NCI-H1105 (cell line): ENCODE data around the gene TNFRSF8.

Experiments used
- DNase-seq: peaks from one replicate; lab custom pipeline; 2025; lab: John Stamatoyannopoulos, UW

Gene TNFRSF8

GRCh38 chr1:12114340-12114683 is 51.2 kb downstream of the TNFRSF8 start:
- DNase-seq = no peak

GRCh38 chr1:12114916-12115315 is 51.8 kb downstream of the TNFRSF8 start:
- no peak for DNase-seq

DNA sequence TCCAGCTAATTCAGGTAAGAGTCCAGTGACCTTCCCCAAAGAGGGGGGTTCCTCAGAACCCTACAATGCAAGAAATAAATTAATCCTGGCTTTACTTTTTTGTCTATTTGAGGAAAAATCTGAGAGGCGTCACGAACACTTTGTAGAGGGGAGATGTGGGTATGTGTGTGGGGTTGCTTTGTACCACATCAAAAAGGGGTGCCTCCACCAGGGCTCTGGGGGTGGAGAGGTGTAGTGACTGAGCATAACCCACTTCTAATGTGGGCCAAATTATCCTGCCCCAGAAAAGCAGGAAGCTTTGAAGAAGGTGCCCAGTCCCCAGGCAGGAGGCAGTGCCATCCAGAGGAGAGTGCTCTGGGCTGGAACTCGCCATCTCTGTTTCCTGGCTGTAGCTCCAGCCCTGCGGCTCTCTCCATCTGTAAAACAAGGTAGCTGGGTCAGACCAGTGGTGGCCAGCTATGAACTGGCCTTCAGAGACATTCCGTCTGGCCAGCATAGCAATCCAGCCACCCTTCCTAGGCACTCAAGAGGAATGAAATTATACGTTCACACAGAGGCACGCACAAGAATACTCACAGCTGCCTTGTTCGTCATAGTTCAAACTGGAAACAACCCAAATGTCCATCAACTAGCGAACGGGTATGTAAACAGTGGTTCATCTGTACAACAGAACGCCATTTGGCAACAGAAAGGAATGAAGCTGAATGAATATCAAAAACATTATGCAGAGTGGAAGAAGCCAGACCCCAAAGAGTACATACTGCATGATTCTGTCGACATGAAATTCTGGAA is 58.3 kb downstream of the TNFRSF8 start:
- no peak for DNase-seq

GRCh38 chr1:12123172-12123571 is 60.1 kb downstream of the TNFRSF8 start:
- DNase-seq = no peak

DNA sequence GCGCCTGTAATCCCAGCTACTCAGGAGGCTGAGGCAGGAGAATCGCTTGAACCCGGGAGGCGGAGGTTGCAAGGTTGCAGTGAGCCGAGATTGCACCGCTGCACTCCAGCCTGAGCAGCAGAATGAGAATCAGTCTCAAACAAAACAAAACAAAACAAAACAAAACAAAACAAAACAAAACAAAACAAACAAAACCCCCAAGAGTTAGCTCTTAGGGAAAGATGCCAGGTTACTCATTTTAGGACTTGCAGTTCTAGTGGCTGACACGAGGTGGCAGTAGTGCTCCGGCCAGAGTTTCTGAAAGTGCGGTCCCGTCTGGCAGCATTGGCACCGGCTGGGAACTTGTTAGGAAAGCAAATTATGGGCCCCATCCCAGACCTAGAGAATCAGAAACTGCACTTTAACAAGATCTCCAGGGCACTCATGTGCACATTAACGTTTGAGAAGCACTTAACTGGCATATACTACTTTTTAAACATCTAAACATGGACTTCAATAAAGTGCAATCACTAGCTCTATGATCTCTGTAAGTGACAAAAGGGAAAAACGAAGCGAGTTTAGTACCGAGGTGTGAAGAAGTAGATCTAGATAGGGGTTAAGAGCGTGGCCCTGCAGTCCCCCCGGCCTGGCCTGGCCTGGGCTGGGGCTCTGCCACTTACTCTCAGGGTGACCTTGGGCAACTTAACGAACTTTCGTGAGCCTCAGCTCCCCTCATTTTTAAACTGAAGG is 61.8 kb downstream of the TNFRSF8 start:
- peak; percentile 63 for DNase-seq

DNA sequence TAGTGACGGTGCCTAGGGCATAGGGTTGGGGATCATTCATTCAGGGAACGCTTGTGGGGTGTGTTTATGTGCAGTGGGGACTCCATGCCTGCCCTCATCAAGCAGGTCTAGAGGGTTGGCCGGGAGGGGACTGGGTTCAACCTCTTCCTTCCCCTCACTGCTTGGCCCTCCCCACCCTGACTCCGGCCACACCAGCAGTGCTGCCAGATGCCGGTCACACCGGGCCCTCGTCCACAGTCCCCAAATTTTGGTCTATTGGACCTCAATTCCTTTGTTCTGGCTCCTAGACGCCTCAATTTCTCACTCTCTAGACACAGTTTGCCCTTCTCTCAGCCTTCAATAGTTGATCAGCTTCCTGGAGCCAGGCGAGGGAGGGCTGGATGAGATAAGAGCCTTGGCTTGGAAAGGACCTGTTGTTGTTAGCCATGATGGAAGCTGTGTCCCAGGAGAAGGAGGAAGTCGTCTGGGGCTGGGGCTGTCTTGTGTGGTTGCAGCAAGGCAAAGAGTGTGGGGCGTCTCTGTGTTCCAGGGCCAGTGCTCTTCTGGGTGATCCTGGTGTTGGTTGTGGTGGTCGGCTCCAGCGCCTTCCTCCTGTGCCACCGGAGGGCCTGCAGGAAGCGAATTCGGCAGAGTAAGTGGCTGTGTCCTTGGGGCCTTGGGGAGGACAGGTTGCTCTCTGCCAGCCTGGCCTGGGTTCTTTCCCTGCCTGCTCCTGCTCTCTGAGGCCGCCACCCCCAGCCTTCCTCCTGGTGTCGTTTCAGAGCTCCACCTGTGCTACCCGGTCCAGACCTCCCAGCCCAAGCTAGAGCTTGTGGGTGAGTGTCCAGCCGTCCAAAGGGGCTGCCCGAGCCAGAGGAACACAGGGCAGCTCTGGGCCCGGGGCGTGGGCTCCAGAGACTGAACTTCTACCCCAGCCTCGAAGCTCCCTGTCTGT is 62.6 kb downstream of the TNFRSF8 start:
- DNase-seq = no peak

GRCh38 chr1:12126781-12127180 is 63.7 kb downstream of the TNFRSF8 start:
- DNase-seq = no peak

DNA sequence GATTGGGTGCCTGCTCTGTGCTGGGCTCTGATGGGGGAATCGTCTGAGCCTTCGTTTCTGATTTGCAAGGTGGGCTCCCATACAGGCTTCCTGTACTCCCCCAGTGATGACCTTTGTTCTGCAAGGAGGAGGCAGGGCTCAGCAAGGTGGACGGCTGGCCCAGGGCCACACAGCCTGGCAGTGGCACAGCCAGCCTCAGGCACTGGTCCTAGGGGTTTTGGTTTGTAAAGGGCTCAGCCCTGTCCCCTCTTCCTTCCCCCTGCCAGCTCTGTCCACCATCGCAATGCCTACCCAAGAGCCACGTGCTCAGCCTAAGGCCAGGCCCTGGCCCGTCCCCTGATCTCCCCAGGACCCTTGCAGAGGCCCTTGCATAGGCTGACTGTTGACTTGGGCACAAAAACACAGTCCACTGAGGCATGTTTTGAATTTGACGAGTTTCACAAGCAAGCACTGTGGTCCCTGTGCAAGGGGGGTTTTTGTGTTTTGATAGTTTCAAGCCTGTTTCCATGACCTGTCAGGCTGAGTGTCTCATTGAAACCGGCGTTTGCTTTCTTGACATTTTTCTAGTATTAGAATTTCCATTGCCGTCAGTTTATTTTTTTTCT is 64.2 kb downstream of the TNFRSF8 start:
- no peak for DNase-seq

DNA sequence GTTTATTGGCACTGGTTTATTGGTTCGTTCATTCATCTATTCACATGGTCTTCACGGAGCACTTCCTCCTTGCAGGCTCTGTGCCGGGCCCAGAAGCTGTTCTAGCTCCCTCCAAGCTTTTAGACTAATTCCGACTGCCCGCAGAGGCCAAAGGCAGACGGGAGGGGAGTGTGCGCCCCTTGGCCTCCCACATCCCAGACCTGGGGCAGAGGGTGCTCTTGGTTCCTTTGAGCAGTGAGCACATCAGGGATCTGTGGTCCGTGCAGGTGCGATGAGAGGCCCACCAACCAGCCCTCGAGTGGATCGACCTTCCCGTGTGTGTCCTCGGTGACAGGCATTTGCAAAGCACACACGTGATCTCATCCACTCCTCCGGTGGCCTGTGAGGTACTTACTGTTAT is 65.0 kb downstream of the TNFRSF8 start:
- DNase-seq = no peak

DNA sequence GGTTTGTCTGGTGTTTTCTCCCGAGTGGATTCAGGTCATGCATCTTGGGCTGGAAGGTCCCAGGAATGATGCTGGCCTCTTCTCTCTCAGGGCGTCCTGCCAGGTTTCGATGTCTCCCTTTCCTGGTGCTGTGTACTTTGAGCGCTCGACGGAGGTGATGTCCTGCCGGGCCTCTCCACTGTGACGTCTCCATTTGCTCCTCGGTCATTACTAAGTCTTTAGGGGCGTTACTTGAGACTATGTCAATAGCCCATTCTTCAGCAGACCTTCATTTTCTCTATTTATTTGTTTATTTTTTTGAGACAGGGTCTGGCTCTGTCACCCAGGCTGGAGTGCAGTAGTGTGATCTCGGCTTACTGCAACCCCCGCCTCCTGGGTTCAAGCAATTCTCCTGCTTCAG is 66.5 kb downstream of the TNFRSF8 start:
- DNase-seq = no peak

GRCh38 chr1:12130466-12131130 is 67.5 kb downstream of the TNFRSF8 start:
- no peak for DNase-seq

- no peak for DNase-seq
Measured at GRCh38 chr1:12132078-12132477, 69.0 kb downstream of the TNFRSF8 start.

DNA sequence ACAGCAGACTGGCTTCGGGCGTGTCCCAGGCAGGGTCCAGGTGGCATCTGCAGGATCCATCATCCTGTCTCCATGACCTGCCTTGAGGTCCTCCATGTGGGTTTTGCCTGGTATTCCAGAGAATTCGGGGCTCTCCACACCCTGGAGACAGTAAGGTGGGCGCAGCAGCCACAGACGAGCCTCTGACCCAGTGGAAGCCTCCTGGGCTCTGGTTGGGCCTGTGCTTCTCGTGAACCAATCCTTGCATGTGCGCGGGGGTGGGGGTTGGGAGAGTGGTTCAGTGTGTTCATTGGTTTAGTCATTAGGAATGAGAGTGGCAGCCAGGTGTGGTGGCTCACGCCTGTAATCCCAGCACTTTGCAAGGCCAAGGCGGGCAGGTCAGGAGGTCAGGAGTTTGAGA is 71.6 kb downstream of the TNFRSF8 start:
- DNase-seq = no peak

DNA sequence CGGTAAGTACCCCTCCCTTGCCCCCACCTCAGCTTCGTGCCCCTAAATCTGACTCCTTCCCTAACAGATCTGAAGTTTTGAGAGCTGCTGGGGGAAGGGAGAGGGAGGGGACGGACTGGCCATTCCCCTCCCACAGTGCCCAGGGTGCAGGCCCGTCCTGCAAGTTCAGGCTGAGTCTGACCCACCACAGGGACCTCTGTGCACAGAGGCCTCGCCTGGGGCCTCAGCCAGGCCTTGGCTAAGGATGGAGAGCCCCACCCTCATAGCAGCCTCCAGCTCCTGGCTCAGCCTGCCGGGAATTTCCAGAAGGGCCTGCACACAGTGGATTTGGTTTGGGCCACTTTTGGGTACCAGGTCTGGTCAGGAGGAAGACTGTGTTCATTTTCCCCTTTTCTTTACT is 72.5 kb downstream of the TNFRSF8 start:
- DNase-seq = no peak

DNA sequence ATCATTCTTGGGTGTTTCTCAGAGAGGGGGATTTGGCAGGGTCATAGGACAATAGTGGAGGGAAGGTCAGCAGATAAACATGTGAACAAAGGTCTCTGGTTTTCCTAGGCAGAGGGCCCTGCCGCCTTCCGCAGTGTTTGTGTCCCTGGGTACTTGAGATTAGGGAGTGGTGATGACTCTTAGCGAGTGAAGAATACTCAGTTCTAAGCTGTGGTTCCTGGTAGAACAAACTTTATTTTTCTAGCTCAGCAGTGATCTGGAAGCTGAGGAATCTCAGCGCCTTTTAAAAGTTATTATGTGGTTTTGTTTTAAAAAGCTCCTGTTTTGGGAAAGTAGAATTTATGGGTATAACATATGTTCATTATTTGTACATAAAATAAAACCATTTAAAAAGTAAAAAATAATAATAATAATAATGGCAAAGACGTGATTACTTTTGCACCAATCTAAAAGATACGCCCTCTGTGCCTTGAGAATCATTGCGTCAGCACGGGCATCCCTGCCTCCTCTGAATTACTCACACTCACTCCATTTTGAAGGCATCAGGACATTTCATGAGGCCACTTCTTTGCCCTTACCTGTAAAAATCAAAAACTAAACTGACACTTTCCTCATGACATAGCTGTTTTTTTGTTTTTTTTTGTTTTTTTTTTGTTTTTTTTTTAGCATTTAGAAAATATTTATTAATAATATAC is 74.0 kb downstream of the TNFRSF8 start:
- no peak for DNase-seq

DNA sequence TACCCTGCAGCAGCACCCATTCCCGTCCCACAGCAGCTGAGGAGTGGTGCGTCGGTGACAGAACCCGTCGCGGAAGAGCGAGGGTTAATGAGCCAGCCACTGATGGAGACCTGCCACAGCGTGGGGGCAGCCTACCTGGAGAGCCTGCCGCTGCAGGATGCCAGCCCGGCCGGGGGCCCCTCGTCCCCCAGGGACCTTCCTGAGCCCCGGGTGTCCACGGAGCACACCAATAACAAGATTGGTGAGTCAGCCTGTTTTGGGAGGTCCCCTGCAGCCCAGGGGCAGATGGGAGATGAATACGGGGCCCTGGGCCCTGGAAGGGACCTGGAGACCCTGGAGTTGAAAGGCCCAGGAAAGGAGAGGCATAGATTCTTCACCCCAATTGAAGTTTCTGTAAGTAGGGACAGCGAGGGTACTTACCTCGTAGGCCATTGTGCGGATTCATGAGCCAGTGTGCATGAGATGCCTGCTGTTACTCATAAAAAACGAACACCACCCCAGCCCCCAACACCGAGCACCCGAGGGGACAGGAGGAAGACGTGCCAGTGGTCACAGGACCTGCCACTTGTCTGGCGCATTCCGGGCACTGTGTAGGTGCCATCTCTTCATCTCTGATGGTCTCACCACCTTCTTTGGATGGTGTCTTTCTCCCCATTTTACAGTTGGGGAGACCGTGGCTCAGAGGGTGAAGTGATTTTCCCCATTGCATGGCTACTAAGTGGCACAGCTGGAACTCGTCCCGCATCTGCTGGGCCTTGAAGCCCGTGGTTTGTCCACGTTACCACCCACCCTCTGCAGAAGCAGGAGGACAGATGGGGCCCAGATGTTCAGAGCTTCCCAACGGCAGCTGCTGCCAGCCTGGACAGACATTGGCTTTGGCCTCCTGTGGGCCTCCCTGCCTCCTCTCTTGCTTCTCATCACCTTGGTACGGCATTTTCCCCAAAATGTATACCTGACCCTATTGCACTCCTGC is 75.4 kb downstream of the TNFRSF8 start:
- DNase-seq = no peak

- DNase-seq = no peak
Measured at GRCh38 chr1:12140016-12140415, 76.9 kb downstream of the TNFRSF8 start.

DNA sequence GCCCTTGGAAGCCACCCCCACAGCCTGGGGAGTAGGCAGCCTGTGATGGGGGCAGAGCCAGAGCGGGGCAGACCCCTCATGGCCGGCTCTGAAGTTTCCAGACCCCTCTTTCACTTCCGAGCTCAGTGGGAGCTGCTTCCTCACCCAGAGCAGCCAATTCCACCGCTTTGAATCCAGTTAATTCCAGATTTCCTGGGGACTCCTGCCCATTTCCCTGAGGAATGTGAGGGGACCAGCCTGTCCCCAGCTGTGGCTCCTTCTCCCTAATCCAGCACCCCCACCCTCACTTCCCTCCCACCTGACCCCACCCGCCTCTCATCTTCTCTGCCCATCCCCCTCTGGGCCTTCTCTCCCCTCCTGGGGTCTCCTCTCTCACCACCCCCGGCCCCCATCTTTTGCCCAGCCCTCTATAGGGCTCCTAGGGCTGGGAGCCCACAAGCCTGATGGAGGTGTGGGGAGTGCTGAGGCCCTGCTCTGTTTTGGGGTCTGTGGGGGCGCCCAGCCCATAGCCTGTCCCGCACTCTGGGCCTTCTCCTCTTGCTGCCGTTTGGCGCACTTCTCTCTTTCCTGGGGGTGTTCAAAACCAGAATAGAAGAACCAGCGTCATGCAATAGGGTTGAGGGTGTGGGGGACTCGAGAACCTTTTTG is 77.5 kb downstream of the TNFRSF8 start:
- DNase-seq = no peak

- DNase-seq = no peak
Measured at GRCh38 chr1:12141163-12141850, 78.2 kb downstream of the TNFRSF8 start.
